ENCODE measurements around the gene RAB15.
A peak's percentile ranks its signal among the peaks of the same experiment; 100 is the strongest.

The RAB15 gene

DNA sequence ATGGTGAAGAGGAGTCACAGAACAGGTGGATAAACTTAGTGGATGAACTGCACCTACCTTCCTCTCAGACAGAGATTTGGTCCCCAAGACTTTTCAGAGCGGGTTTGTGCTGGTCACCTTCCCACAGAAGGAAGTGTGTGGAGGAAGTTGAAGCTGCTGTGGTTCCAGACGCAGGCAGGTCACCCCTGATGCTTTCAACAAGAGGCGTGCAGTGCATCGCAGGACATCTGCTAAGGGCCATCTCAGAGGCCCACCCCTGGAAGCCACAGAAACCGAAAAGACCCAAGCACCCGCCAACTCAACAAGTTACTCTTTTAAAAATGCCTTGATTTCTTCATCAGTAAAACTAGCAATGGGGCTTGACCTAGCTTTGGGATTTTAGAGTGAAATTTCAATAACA, 28.6 kb downstream of the RAB15 start:
- Mint-ChIP-seq H3K9me3 (no peaks in the 10 kb centered on the region), H3K4me3 (no peak overlapping the region), H3K36me3 (ENCODE audit: low read depth) (peaks cover 14% of the 10 kb centered on the region), H3K27me3 (no peaks in the 10 kb centered on the region), H3K27ac (no peak overlapping the region), H3K4me1 (peaks cover 20% of the 10 kb centered on the region)
- no peak for ATAC-seq
- DNase-seq, result no peak

- peaks cover 18% of the 10 kb centered on the region for H3K36me3 Mint-ChIP-seq (ENCODE audit: low read depth)
- no peaks in the 10 kb centered on the region for H3K27me3 Mint-ChIP-seq
- no peaks in the 10 kb centered on the region for H3K9me3 Mint-ChIP-seq
- H3K27ac Mint-ChIP-seq, result no peak within 1 kb of the TSS
- DNase-seq (no peak), ATAC-seq (no peak)
- H3K4me1 Mint-ChIP-seq, result peaks cover 25% of the 10 kb centered on the region
- no peak within 1 kb of the TSS for H3K4me3 Mint-ChIP-seq
These were observed 29.5 kb downstream of the RAB15 start, which contains the start of gene GPX2 for GRCh38 chr14:64942531-64943111. TSS of gene GPX2 (minus strand) at chr14:64942745. CDS start at chr14:64942726, 19 bp downstream.

GRCh38 chr14:64940336-64940910, 31.7 kb downstream of the RAB15 start:
- ATAC-seq (no peak), DNase-seq (no peak)
- no peaks in the 10 kb centered on the region for H3K27me3 Mint-ChIP-seq
- no peak overlapping the region for H3K27ac Mint-ChIP-seq
- no peak overlapping the region for H3K4me3 Mint-ChIP-seq
- H3K9me3 Mint-ChIP-seq, result no peaks in the 10 kb centered on the region
- H3K36me3 Mint-ChIP-seq (ENCODE audit: low read depth), result peaks cover 22% of the 10 kb centered on the region
- H3K4me1 Mint-ChIP-seq, result peaks cover 37% of the 10 kb centered on the region

DNA sequence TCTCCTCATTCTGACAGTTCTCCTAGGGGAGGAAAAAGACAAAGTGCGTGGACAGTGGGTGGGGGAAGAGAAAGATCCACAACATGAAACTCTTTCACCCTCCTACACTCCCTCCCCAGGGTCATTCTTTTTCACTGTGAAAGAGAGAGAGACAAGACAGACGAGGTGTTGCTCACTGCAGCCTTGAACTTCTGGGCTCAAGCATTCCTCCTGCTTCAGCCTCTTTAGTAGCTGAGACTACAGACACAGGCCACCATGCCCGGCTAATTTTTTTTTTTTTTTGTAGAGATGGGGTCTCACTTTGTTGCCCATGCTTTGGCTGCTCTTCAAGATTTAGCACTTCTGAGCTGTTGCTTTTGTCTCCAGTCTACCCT, 32.3 kb downstream of the RAB15 start:
- DNase-seq (no peak), ATAC-seq (no peak)
- no peak overlapping the region for H3K27ac Mint-ChIP-seq
- no peak overlapping the region for H3K4me3 Mint-ChIP-seq
- no peaks in the 10 kb centered on the region for H3K9me3 Mint-ChIP-seq
- H3K36me3 Mint-ChIP-seq (ENCODE audit: low read depth), result peaks cover 21% of the 10 kb centered on the region
- H3K27me3 Mint-ChIP-seq, result no peaks in the 10 kb centered on the region
- H3K4me1 Mint-ChIP-seq, result peaks cover 38% of the 10 kb centered on the region

- DNase-seq (no peak), ATAC-seq (no peak)
- Mint-ChIP-seq H3K36me3 (ENCODE audit: low read depth) (peaks cover 26% of the 10 kb centered on the region), H3K4me1 (peaks cover 39% of the 10 kb centered on the region), H3K4me3 (no peak overlapping the region), H3K27ac (peak overlapping the region; percentile 0), H3K27me3 (no peaks in the 10 kb centered on the region), H3K9me3 (no peaks in the 10 kb centered on the region)
These were observed 32.9 kb downstream of the RAB15 start for GRCh38 chr14:64938972-64939816.

GRCh38 chr14:64937821-64938193, 34.3 kb downstream of the RAB15 start:
- no peak for DNase-seq
- peaks cover 31% of the 10 kb centered on the region for H3K4me1 Mint-ChIP-seq

DNA sequence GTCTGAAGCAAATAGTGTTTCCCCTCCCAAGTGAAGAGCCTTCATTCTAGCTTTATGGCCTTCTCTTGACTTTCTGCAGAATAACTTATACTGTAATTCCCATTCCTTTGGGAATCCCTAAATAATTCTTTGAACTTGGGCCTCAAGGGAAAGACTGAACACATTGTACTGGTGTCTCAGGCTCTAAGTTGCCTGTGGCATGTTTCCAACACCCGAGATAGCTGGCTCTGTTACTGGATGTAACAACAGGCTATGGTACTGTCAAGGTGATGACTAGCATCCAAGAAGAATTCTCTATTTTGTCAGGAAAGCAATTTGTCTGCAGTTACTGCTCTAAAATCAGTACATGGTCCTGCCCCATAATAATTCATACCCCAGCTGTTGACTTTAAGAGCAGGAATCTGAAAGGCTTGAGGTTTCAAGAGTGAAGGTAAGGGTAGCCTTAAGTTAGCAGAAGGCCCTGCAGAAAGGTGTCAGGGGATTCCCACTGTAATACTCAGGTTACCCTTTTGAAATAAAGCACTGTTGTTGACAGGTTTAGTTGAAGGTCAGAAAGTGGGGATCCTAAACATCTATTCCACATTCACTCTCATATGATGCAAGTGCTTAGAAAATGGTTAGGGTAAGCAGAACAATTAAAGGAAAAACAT, 34.8 kb downstream of the RAB15 start:
- Mint-ChIP-seq H3K36me3 (ENCODE audit: low read depth) (peaks cover 39% of the 10 kb centered on the region), H3K27ac (peak overlapping the region; percentile 33), H3K9me3 (no peaks in the 10 kb centered on the region), H3K4me3 (no peak overlapping the region), H3K4me1 (peaks cover 31% of the 10 kb centered on the region), H3K27me3 (no peaks in the 10 kb centered on the region)
- DNase-seq (no peak), ATAC-seq (peak; percentile 43)

More at GRCh38 chr14:64937821-64938193, 34.3 kb downstream of the RAB15 start:
- H3K27ac Mint-ChIP-seq, result peak overlapping the region; percentile 33
- no peaks in the 10 kb centered on the region for H3K9me3 Mint-ChIP-seq
- peaks cover 34% of the 10 kb centered on the region for H3K36me3 Mint-ChIP-seq (ENCODE audit: low read depth)
- no peak for ATAC-seq
- H3K27me3 Mint-ChIP-seq, result no peaks in the 10 kb centered on the region
- no peak overlapping the region for H3K4me3 Mint-ChIP-seq

DNA sequence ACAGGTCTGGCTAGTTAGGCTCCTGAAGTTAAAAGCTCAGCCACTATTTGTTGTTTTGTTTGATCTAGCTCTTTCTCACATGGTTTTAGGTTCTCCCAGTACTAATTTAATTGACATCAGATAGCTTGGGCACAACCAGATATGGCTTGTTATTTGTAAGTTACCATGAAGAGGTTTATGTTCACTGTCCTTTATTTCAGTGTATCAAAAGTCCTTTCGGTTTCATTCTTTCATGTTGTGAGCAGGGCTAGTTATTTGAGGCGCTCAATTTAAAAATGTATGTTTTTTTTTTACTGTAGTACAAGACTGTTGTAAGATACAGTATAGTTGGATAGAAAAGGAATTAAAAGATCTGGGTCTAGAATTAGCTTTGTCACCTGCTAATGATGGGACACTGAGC, 36.6 kb downstream of the RAB15 start:
- no peak for DNase-seq
- peak; percentile 28 for ATAC-seq
- H3K9me3 Mint-ChIP-seq, result no peaks in the 10 kb centered on the region
- no peaks in the 10 kb centered on the region for H3K27me3 Mint-ChIP-seq
- H3K4me1 Mint-ChIP-seq, result peaks cover 35% of the 10 kb centered on the region
- H3K36me3 Mint-ChIP-seq (ENCODE audit: low read depth), result peaks cover 42% of the 10 kb centered on the region
- H3K27ac Mint-ChIP-seq, result peak overlapping the region; percentile 63
- no peak overlapping the region for H3K4me3 Mint-ChIP-seq

DNA sequence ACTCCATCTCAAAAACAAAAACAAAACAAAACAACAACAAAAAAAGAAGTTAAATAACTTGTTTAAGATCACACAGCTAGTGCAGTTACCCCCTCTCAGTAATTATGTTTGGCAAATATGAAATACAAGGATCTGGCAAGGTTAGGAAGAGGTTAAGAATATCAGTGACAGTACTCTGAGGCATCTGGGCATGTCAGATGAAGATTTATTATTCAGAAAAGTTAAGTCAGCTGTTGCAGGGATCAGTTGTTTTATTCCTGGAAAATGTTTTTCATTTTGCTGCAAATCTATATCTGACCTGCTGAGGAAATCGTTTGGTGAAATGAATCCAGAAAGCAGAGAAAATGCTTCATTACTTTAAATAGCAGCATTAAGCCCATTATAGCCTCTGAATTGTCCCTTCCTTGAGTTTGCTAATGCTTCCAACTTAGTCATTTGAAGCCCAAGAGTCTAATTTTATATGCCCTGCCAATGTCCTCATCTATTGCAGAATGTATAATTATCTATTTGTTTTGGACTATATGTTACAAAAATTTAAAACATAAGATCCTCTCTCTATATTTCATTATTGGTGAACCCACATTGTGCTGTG, 37.7 kb downstream of the RAB15 start:
- no peak for ATAC-seq
- H3K36me3 Mint-ChIP-seq (ENCODE audit: low read depth), result peaks cover 42% of the 10 kb centered on the region
- no peak overlapping the region for H3K27ac Mint-ChIP-seq

GRCh38 chr14:64932231-64932630, 39.9 kb downstream of the RAB15 start:
- Mint-ChIP-seq H3K9me3 (no peaks in the 10 kb centered on the region), H3K36me3 (ENCODE audit: low read depth) (peaks cover 34% of the 10 kb centered on the region)
- no peak for ATAC-seq

More for the DNA sequence above, 37.7 kb downstream of the RAB15 start:
- DNase-seq, result no peak
- Mint-ChIP-seq H3K4me1 (peaks cover 39% of the 10 kb centered on the region), H3K9me3 (no peaks in the 10 kb centered on the region), H3K27me3 (no peaks in the 10 kb centered on the region), H3K4me3 (no peak overlapping the region)

DNA sequence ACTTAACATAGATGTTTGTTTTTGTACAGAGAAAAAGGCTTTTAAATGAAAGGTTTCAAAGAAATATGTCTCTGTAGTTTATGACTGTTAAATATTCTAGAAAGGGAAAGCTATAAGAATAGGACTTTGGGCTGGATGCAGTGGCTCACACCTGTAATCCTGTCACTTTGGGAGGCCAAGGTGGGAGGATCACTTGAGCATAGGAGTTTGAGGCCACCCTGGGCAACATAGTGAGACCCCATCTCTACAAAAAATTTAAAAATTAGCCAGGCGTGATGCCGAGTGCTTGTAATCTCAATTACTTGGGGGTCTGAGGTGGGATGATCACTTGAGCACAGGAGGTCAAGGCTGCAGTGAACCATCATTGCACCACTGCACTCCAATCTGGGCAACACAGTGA, 41.0 kb downstream of the RAB15 start:
- ATAC-seq, result no peak
- no peaks in the 10 kb centered on the region for H3K27me3 Mint-ChIP-seq
- H3K36me3 Mint-ChIP-seq (ENCODE audit: low read depth), result peaks cover 41% of the 10 kb centered on the region
- H3K4me1 Mint-ChIP-seq, result peaks cover 33% of the 10 kb centered on the region
- H3K27ac Mint-ChIP-seq, result peak overlapping the region; percentile 51
- H3K9me3 Mint-ChIP-seq, result no peaks in the 10 kb centered on the region
- DNase-seq, result no peak
- no peak overlapping the region for H3K4me3 Mint-ChIP-seq

More at GRCh38 chr14:64932231-64932630, 39.9 kb downstream of the RAB15 start:
- peaks cover 25% of the 10 kb centered on the region for H3K4me1 Mint-ChIP-seq
- no peak for DNase-seq
- H3K27ac Mint-ChIP-seq, result no peak overlapping the region
- no peaks in the 10 kb centered on the region for H3K27me3 Mint-ChIP-seq
- H3K4me3 Mint-ChIP-seq, result no peak overlapping the region

GRCh38 chr14:64930085-64930843, 41.9 kb downstream of the RAB15 start:
- no peaks in the 10 kb centered on the region for H3K9me3 Mint-ChIP-seq

GRCh38 chr14:64929014-64929359, 43.1 kb downstream of the RAB15 start:
- ATAC-seq (no peak), DNase-seq (no peak)
- Mint-ChIP-seq H3K9me3 (no peaks in the 10 kb centered on the region), H3K27me3 (no peaks in the 10 kb centered on the region), H3K4me1 (peaks cover 34% of the 10 kb centered on the region), H3K4me3 (no peak overlapping the region), H3K36me3 (ENCODE audit: low read depth) (peaks cover 43% of the 10 kb centered on the region), H3K27ac (no peak overlapping the region)

More at GRCh38 chr14:64930085-64930843, 41.9 kb downstream of the RAB15 start:
- H3K4me3 Mint-ChIP-seq, result no peak overlapping the region
- DNase-seq (no peak), ATAC-seq (no peak)
- peaks cover 46% of the 10 kb centered on the region for H3K36me3 Mint-ChIP-seq (ENCODE audit: low read depth)
- peaks cover 33% of the 10 kb centered on the region for H3K4me1 Mint-ChIP-seq
- peak overlapping the region; percentile 51 for H3K27ac Mint-ChIP-seq
- H3K27me3 Mint-ChIP-seq, result no peaks in the 10 kb centered on the region

All from activated naive CD8-positive, alpha-beta T cell treated with anti-CD3 and anti-CD28 coated beads, Interleukin-2, amount 50 U/mL, for 24 hours (primary cell).